Right lobe of liver (tissue), 4 donors: ENCODE data around the gene SH3PXD2A.

ENCODE experiments used
- CTCF ChIP-seq, 4 donors: fragments of 200-600 bp in 3 of 4; fragments of 450-650 bp in 1 of 4; IDR thresholded peaks; one replicate each; pipeline versions ENCODE4 v1.5.1 to v1.8.0; 2016 to 2022; ENCODE audit warnings: antibody characterized with exemption in 4 of 4, mild to moderate bottlenecking in 2 of 4
- POLR2A ChIP-seq: fragments of 450-650 bp; IDR thresholded peaks from one replicate; pipeline ENCODE4 v1.6.1; 2017; ENCODE audit warnings: antibody characterized with exemption, mild to moderate bottlenecking
- donor health status: DM: no; HTN: no; CAD: no.
- donor health status: DM: no; HTN: no; CAD: no.
- donor health status: DM: no; HTN: yes; CAD: no.

DNA sequence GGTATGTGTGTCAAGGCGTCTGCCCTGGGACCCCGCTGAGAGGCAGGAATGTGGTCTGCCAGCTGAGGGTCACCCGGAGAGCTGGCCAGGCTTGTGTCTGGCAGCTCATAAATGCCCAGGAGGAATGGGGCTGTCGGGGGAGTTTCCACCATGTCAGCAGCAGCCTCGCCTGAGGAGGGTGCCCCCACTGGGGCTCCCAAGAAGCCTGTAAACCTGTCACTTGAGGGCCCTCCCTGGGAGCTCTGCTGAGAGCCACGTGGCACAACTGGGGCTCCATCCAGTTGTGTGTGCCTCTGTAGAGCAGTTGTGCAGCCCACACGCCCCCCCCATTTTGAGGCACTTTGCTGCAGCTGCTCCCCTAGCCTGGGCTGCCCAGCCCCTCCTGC is 291.3 kb downstream of the SH3PXD2A start:
- TF ChIP-seq CTCF (IDR thresholded peaks at IDR 0.05), result no peak
- no peak for TF ChIP-seq POLR2A
